ENCODE results near the gene EXOC1L.

The EXOC1L gene, protein sequence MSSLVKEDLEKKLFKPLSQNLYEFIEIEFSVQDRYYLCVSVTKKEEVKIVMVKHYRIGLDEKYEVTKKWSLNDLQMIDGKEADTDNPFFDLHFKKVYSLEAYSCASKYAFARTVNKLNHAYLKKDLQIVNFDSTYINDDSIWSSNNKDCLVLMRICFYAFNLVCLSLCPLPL

DNA sequence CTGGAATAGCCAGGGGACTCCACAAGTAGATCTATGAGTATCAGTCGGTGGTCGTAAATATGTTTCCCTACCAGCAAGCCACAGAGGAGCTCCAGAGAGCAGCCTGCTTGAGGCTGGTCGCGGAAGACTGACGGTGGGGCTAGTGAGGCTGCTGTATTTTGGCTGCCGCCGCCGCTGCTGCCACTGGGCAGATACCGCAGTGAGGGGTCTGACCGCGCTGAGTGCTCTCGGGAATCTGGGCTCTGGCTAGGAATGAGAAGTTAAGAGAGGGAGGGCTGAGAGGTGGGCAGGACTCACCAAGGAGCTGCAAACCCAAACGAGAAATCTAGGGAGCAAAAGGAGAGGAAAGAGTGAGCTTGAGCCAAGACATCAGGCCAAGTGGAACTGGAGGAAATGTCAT, at the start of gene EXOC1L:
Gene EXOC1L, plus strand, starts transcription at position 157 of the 400 bp plus-strand sequence. Its CDS starts 237 bp downstream, at position 394.
- no peak for DNase-seq

DNA sequence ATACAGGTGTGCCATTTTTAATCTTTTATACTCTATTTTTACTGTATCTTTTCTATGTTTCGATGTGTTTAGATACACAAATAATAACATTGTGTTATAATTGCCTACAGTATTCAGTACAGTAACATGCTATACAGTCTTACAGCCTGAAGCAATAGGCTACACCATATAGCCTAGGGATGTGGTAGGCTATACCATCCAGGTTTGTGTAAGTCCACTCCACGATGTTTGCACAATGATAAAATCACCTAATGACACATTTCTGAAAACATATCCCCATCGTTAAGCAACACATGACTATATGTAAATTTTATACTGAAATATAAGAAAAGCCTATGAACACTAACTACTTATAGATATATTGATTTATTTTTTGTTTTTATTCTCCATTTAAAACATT, 48.9 kb upstream of the EXOC1L start:
- DNase-seq: no peak

DNA sequence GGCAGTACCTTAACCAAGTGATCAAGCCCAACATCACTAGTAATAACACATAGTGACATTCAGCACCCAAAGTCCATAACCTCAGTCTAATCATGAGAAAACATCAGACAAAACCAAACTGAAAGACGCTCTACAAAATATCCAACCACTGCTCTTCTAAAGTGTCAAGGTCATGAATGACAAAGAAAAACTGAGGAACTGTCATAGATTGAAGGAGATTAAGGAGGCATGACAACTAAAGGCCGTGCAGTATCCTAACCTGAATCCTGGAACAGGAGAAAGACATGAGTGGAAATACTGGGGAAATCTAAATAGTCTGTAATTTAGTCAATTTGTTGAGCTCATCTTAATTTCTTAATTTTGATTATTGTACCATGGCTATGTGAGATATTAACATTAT, 38.2 kb upstream of the EXOC1L start:
- no peak for DNase-seq

DNA sequence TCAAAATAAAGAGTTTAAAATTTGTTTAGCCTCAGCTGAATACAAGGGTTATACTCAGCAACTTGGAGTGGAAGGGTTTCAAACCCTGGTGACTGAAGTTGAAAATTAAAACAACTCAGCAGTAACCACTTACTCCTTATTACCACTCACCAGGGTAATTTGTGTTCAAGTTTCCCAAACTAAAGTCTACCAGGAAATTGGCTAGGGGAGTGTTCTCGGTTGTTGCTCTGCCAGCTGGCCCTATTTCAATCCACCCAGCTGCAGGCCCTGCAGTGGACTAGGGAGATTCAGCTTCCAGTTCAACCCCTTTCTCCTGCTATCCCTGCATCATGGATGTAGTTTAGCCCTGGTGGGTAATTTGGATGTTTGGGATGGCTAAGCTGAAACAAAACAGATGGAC, 37.8 kb upstream of the EXOC1L start:
- DNase-seq: peak; percentile 12

DNA sequence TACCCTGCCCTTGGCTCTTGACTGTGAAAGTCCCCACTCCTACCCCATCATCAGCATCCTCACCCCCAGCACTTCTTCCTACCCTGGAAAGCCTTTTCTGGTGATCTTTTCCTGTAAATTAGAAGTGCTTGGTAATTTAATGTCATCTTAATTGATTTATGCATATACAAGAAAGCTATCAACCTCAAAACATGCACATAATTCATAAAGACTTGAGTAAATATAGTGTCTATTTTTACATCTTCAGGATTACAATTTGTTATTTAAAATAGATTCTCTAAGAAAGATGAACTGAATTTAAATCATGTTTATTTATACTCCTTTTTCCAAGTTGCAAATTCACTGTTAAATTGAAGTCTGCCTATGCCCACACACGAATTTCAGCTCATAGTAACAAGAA, 36.0 kb upstream of the EXOC1L start:
- no peak for DNase-seq

DNA sequence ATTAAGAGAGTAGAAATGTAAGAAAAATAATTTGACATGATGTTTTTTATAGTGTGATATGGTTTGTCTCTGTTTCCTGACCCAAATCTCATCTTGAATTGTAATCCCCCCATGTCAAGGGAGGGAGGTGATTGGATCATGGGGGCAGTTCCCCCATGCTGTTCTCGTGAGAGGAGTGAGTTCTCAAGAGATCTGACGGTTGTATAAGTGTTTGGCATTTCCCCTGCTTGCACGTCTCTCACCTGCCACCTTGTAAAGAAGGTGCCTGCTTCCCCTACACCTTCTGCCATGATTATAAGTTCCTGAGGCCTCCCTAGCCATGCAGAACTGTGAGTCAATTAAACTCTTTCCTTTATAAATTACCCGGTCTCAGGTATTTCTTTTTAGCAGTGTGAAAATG, 34.8 kb upstream of the EXOC1L start:
- no peak for DNase-seq

DNA sequence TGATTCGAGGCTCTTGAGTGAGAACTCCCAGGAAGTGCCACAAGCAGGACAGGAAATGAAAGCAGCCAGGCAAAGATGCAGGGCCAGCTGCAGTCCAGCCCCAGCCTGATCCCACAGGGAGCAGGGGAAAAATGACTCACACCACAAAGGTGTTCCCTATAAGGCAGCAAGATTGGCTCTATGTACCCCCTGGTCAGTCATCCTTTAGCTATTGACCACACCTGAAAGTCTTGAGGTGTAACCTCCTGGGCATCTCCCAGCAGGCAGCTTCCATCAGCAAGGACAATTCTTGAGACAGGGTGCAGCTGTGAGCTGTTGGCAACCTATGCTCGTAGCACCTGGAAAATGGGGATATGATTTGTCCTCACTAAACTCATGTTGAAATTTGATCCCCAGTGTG, 27.9 kb upstream of the EXOC1L start:
- no peak for DNase-seq

DNA sequence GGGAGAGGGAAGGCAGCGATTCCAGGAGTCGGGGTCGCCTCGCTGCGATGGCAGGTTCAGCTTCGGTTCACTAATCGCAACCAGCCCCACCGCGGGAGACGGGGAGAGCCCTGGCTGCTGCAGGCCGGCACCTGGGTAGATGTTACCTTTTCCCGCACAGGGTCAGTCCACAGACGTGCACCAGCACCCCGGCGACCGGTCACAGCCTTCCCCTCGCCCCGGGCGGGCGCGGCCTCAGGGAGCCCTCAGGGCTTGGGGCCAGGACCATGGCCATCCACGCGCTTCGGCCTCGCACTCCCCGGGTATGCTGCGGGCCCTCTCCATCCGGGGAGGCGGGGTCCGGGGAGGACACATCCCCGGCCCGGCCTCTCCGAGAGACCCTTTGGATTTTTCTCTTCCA, 26.1 kb upstream of the EXOC1L start:
- no peak for DNase-seq

DNA sequence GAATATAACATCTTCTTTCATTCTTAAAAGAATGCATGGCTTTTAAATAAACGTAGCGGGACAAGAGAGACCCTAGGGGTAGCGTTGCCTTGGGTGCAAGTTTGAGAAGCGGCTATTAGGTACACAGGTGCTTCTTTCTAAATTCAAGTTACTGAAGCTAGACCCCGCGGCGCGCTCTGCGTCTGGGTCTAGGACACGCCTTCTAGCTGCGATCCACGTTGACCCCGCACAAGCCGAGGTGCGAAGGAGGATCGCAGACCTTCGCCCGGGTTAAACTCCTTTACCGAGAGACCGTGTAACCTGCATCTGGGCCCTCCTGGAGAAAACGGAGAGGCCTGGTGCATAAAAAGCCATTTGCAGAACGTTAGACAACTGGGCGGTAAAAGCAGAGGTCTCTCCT, 25.5 kb upstream of the EXOC1L start:
- no peak for DNase-seq

DNA sequence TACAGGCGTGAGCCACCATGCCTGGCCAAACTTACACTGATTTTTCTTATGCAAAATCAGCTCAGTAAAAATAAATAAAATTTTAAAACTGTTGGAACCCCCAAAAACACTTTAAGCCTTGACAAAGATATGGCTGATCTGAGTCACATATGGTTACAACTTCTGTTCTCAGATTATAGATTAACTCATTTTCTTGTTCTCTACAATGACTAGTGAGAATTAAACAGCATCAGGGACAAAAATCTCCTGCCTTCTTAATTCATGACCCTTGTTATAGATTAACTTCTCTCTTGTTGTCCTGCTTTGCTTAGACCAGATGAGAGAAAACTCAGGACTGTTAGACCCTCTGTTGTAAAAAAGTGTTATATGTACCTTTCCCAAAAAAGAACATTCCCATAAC, 24.2 kb upstream of the EXOC1L start:
- no peak for DNase-seq

DNA sequence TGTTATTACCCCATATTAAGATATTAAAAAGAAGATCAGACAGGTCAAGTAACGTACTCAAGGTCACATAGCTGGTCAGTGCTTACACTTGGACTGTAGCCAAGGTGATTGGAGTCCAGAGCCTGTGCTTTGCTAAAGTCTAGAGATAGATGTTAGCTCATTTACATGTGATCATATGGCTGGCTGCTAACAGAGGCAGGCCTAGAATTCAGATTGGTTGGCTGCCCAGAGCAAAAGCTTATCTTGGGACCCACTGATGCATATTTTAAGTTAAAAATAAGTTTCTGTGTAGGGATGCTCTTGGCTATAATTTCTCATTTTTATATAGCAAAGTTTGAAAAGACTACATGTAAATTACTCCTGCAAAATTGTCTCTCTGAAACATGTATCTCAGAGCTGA, 18.1 kb upstream of the EXOC1L start:
- DNase-seq: no peak

DNA sequence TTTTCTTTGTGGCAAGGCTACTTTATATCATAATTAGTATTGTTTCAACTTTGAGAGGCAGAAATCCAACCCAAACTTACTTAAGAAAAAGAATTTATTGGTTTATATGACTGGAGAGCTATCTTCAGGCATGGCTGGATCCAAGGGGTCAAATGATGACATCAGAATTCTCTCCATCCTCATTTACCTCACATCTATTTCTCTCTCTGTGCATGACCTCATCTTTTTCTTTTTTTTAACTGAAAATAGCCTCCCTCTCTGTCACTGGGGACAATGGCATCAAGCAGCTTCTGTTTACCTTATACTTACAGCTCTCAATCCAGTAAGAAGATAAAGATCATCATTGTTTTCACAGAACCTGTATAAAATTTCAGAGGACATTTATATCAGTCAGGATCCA, 12.0 kb upstream of the EXOC1L start:
- DNase-seq: no peak

DNA sequence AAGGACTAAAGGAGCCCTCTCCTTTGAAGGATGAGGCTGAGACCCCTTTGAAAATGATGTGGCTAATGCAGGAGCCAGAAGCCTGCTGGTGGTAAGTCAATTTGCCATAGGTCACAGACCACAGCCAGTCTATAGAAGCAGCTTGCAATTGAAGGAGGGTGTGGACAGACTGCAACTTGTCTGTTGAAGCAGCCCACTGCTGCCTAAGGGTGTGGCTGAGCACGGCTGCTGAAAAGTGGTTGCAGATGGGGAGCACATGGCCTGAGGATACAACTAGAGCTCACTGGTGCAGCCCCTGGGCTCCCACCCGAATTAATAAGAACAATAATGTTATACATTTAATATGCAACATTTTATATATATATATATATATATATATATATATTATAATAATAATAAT, 11.4 kb upstream of the EXOC1L start:
- no peak for DNase-seq

DNA sequence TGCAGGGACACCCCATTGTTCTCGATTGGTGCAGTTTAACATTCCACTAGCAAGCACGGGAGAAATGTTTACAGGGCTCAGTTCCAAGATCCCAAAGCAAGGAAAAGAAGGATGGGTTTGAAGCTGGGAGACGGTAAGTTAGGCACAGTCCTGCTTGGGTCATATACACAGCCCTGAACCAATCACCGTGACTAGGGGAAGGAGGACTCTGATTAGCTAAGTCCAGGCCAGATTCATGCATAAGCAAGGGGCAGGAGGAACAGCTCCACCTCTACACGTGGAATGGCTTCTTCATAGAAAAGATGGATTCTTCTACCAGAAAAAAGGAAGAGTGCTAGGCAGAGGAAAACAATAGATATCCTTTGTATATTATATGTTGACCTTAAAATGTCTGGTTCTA, 11.0 kb upstream of the EXOC1L start:
- DNase-seq: no peak

DNA sequence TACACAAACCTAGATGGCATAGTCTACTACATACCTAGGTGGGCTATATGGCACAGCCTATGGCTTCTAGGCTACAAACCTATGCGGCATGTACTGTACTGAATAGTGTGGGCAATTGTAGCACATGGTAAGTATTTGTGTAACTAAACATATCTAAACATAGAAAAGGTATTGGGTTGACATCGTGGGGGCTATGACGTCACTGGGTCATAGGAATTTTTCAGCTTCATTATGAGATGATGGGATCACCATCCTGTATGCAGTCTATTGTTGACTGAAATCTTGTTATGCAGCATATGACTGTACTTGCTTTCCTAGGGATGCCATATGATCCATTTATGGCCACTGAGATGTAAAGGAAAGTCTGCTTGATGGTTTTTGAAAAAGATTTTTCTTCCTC, 1.9 kb upstream of the EXOC1L start:
- DNase-seq: no peak

DNA sequence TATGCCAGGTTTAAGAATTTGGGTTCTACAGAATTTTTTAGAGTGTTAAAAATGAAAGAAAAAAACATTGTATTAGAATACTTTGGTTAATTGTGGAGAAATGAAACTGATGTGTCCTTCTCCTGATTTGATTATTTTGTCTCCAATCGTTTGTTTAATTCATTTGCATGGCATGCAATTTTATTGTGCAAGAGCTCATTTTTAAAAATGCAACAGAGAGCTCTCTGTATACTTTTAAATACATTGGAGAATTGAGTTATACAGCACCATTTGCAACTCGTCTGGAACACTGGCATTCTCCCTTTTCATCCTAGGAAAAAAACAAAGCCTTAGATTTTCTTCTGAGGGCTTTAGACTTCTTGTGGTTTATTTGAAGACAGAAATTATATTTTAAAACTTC, 689 bp downstream of the EXOC1L start:
- no peak for DNase-seq

DNA sequence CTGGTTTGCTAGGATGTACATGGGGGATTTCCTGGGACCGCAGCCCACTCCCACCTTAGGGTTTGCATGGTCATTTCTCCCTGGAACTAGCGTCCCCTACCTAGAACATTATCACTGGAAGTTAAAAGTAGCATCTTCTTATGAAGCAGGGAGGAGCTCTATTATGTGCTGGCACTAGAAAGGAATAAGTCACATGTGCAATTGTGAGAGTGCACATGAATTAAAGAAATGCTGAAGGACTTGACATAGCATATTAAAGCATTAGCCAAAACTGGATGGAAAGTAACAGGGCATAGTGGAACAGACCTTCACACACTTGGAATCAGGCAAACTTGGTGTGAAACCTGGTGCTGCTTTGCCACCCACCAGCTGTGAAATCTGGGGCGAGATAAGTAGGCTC, 2.7 kb downstream of the EXOC1L start:
- no peak for DNase-seq

DNA sequence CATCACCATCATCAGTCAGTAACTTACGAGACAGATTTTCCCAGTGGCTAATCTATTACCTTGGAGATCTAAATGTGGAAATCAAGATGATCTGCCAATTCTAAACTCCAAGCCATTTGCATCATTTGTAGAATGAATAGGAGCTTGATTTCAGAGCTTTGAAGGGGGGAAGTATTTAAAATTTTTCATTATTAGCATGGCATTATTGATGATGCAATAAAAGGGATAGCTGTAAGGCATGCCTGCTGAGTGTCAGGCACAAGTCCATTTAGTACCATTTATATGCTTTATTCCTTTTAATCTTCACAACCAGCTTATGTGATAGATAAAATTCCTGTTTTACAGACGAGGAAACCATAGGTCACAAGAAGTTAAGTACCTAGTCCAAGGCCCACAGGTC, 5.3 kb downstream of the EXOC1L start:
- no peak for DNase-seq

DNA sequence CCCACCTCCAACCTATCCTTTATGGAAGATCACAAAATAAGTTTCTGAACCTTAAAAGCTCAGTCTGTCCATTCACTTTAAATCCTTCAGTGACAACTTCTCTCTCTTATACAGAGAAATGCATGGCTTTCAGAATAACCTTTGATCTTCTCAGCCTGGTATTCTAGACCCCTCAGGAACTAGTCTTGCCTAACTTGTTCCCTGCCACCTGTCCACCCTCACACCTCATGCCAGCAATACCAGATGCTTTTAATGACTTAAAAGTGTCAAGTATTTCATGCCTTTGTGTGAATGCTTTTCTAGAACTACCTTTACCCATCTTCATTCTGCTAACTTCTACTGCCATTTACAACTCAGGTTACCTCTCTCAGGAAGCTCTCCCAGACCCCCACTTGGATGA, 7.4 kb downstream of the EXOC1L start:
- DNase-seq: no peak

DNA sequence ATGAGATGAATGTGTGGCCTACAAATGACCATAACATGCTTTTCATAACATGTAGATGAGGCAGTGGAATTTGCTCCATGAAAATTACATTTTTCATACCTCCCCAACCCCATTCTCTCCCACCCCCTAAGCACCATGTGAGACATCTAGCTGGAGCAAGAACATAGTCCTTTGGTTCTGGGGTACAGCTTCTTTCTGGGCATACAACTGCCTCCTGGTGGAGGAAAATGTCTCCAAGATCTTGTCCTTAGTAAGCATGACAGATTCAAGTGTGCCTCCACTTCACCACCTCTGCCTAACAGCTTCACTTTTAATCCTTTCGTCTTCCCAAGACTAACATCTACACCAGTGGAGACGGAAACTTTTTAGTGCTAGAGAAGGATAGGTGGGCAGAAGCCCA, 8.0 kb downstream of the EXOC1L start:
- DNase-seq: no peak

DNA sequence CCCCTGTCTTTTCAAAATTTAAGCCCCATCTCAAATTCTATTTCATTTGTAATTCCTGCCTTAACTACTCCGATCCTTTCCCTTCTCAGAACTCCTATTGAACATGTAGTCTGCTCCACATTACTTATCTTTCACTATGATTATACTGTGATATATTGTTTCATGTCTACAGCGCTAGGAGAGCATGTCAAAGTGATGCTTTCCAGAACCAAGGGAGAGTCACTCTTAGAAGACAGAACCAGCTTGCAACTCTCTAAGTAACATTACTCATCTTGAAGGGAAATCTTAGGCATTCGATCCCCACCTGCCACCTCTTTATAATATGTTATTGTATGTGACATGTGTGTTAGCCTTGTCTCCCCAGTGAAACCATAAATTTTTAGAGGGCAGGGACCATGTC, 10.5 kb downstream of the EXOC1L start:
- no peak for DNase-seq

DNA sequence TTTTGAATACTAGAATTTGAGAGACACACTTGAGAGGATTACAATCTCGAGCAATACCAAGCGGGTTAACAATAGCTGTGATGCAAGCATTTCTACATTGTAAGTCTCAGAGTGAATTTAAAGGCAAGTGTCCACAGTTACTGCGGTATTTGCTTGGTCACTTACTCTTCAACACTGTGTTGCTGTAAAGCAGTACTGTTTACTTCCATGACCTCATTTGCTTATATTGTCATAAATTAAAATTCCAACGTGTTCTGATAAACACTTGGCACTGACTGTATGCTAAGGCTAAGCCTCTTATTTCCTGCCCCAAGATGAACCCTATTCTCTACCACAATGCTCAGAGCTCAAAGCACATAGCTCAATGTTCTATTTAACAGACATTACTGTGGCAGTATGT, 11.1 kb downstream of the EXOC1L start:
- no peak for DNase-seq

DNA sequence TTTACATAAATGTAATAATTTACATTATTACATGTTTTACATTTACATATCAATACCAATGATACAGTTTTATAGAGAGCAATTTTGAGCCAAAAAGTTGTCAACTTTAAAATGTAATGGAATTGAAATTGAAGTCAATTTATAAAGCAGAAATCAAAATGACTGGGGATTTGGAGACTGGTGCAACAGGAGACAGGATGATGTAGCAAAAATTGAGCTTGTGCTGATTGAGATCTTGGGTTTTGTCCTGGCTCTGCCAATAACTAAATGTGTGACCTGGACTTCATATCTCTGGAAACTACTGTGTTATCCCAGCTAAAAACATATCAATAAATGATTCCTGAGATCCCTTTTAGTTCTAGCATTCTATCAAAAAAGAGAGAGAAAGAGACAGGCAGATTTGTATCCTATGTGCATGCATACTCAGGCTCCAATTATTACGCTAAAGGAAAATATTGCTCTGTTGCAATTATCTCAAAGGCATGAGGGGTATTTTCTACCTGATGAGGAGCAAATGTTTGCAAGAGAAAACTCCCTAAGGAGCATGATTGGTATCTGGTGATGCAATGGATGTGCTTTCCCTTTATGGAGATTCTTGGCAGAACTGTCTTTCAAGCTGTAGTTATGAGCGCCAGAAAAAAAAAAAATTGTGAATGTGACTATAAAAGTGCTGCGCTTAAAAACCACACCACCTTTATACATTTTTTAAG, 14.7 kb downstream of the EXOC1L start:
- no peak for DNase-seq

DNA sequence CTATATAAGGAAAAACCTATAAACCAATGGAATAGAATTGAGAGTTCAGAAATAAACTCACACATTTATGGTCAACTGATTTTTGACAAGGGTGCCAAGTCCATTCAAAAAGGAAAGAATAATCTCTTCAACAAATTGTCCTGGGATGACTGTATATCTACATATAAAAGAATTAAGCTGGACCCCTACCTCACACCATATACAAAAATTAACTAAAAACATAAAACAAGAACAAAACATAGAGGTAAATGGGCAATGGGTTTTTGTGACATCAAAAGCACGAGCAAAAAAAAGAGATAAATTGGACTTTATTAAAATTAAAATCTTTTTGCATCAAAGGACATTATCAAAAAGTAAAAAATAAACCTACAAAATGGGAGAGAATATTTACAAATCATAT, 18.3 kb downstream of the EXOC1L start:
- no peak for DNase-seq

DNA sequence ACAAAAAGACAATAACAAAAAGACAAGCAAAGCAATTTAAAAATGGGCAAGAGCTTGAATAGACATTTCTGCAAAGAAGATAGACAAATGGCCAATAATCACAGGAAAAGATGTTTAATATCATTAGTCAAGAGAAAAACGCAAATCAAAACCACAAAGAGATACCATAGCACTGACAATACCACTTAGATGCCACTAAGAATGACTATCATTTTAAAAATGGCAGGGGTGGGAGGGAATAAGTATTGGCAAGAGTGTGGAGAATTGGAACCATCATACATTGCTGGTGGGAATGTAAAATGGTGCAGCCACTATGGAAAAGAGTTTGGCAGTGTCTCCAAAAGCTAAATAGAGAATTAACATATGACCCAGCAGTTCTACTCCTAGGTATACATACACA, 18.8 kb downstream of the EXOC1L start:
- no peak for DNase-seq
